Peyer's patch (tissue), 4 donors: ENCODE measurements around the gene PGS1.

Source experiments
- CTCF ChIP-seq, 6 experiments: fragments of 450-650 bp in 4 of 6; fragments of 200-600 bp in 2 of 6; sonication (generic) in 1 of 6; IDR thresholded peaks; one replicate each; pipeline ENCODE4 v1.5.1; 2017 to 2019; ENCODE audit warnings: antibody characterized with exemption in 6 of 6, mild to moderate bottlenecking in 3 of 6, moderate library complexity in 1 of 6
- POLR2A ChIP-seq, 2 donors: fragments of 450-650 bp; IDR thresholded peaks; one replicate each; pipeline ENCODE4 v1.5.1; 2017; ENCODE audit warnings: antibody characterized with exemption in 2 of 2, mild to moderate bottlenecking in 2 of 2, moderate library complexity in 2 of 2

- TF ChIP-seq POLR2A (IDR thresholded peaks at IDR 0.05) (no peak), CTCF (IDR thresholded peaks at IDR 0.05) (no peak)
Observed at GRCh38 chr17:78418326-78419026, 40.0 kb downstream of the PGS1 start.
